HFF-Myc (cell line): ENCODE data around the gene TRAPPC8.

Experiments used
- DNase-seq: peaks from one replicate; pipeline ENCODE4 v3.0.0-alpha.2; 2011; ENCODE audit warnings: low read depth; ENCODE audit errors: extremely low read depth
- H3K4me3 ChIP-seq: replicated peaks from 2 replicates; pipeline ENCODE4 v1.5.1; 2011; ENCODE audit warnings: low read depth, mild to moderate bottlenecking, control low read depth, low read length
- CTCF ChIP-seq: IDR thresholded peaks from 2 replicates; pipeline ENCODE4 v1.5.1; 2012; ENCODE audit warnings: mild to moderate bottlenecking, low read depth, low read length, control low read depth; ENCODE audit errors: missing control alignments

Gene TRAPPC8

GRCh38 chr18:31860488-31860887 lies 82.4 kb downstream of the TRAPPC8 start:
- no peak overlapping the region for H3K4me3 ChIP-seq
- TF ChIP-seq CTCF, result no peak
- DNase-seq, result no peak

GRCh38 chr18:31857526-31858106 lies 85.3 kb downstream of the TRAPPC8 start:
- no peak for DNase-seq
- no peak for TF ChIP-seq CTCF
- H3K4me3 ChIP-seq, result no peak overlapping the region

GRCh38 chr18:31850844-31851243 lies 92.1 kb downstream of the TRAPPC8 start:
- no peak for DNase-seq
- TF ChIP-seq CTCF, result no peak
- no peak overlapping the region for H3K4me3 ChIP-seq

- TF ChIP-seq CTCF, result no peak
- no peak for DNase-seq
- no peak overlapping the region for H3K4me3 ChIP-seq
Measured at GRCh38 chr18:31840499-31840898, 102.4 kb downstream of the TRAPPC8 start.

GRCh38 chr18:31837879-31838278 lies 105.0 kb downstream of the TRAPPC8 start:
- DNase-seq, result no peak
- TF ChIP-seq CTCF, result no peak
- H3K4me3 ChIP-seq, result no peak overlapping the region

GRCh38 chr18:31835528-31836133 lies 107.3 kb downstream of the TRAPPC8 start:
- no peak for DNase-seq
- no peak for TF ChIP-seq CTCF
- no peak overlapping the region for H3K4me3 ChIP-seq

GRCh38 chr18:31831903-31832302 lies 111.0 kb downstream of the TRAPPC8 start:
- no peak overlapping the region for H3K4me3 ChIP-seq
- no peak for DNase-seq
- no peak for TF ChIP-seq CTCF
